C4-2B (cell line): Measurements from ENCODE around the gene CAPN11.

Experiments
- ZFX ChIP-seq: fragments of 450-650 bp; IDR thresholded peaks from 2 replicates; pipeline ENCODE4 v1.6.1; 2017
- TF ChIP-seq, protein P1 (sequence below): fragments of 450-650 bp; conservative IDR thresholded peaks from 2 replicates; pipeline ENCODE4 v1.5.1; 2017; ENCODE audit warnings: mild to moderate bottlenecking

DNA sequence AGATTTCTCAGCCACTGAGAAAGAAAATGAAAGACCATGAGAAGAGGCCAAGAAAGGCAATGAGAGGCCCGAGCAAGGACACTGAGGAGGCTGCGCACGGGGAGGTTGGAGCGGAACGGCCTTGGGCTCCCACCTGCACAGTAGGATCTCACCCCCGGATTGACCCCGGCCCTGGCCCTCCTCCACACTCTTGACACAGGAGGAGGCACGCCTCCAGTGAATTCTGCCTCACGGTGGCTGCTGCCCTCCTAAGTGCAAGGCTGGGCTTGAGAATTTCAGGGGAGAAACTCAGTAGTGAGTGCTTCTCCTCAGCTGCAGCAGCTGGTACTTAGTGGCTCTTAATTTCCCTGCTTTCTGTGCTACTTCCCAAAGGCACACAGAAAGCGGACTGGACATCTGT lies 49.4 kb upstream of the CAPN11 start:
- TF ChIP-seq, protein P1, sequence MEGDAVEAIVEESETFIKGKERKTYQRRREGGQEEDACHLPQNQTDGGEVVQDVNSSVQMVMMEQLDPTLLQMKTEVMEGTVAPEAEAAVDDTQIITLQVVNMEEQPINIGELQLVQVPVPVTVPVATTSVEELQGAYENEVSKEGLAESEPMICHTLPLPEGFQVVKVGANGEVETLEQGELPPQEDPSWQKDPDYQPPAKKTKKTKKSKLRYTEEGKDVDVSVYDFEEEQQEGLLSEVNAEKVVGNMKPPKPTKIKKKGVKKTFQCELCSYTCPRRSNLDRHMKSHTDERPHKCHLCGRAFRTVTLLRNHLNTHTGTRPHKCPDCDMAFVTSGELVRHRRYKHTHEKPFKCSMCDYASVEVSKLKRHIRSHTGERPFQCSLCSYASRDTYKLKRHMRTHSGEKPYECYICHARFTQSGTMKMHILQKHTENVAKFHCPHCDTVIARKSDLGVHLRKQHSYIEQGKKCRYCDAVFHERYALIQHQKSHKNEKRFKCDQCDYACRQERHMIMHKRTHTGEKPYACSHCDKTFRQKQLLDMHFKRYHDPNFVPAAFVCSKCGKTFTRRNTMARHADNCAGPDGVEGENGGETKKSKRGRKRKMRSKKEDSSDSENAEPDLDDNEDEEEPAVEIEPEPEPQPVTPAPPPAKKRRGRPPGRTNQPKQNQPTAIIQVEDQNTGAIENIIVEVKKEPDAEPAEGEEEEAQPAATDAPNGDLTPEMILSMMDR = no peak
- no peak for TF ChIP-seq ZFX
